GM19463 (cell line): ENCODE data around the gene ASAP2.

Experiments used
- ATAC-seq: cut with Tn5 transposase; IDR thresholded peaks from one replicate; pipeline ENCODE4 v1.9.1; 2021; ENCODE audit warnings: mild to moderate bottlenecking, moderate library complexity; ENCODE audit not compliant: unreplicated experiment

The ASAP2 gene

DNA sequence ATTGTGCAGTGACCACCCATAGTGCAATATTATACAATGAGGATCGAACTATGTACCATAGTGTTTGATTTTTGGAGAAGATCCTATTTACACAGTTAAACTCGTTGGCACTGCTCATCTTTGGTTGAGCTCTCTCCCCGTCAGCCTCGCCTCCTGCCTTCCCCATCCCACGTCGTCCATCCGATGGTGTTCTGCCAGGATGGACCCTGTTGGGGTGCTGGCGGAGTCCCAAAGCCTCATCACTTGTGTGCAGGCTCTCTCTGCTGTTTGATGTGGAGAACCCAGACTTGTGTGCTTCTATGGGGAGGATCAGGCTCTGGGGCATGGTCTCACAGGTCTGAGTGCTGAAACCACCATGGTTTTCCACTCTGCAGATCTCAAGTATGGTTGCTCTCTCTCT, 131.3 kb downstream of the ASAP2 start:
- no peak for ATAC-seq

DNA sequence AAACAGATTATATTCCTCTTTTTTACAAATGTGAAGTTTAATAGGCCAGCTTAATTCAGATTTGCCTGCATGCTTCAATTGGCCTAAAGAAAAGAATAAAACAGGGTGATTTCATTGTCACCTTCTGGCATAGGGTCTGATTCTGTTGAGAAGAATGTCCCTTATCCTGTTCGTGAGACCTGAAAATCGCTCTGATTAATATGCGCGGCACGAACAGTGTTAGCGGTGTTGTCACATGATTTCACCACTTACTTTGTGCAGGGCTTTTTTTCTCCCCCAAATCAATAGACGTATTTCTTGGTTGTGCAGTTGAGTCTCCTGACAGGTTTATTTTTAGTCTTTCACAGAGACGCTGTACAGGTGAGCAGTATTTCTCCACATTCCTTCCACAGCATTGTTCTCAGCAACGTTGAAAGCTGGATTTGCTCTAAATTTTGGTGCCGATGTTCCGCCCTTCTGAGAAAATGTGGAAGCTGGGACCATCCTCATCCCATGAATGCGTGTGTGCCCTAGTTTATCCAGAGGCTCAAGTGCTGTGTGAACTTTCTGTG, 134.8 kb downstream of the ASAP2 start:
- no peak for ATAC-seq

DNA sequence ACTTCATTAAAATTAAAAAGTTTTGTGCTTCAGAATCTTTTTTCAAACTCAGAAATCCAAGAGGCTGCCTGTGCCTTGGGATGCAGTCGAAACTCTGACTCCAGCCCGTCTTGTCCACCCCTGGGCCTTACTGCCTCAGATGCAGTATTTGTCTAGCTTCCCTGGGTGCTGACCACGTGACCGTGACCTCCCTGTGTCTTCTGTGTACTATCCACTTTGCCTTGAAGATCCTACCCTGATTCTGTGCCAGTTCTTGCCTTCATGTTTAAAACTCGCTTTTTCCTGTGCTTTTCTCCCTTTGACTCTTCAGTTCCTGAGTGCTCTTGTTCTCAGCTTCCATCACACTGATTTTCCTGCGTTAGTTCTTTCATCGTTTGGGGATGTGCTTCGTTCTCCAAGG, 136.0 kb downstream of the ASAP2 start:
- no peak for ATAC-seq

- ATAC-seq, result no peak
Measured at GRCh38 chr2:9343524-9343923, 136.9 kb downstream of the ASAP2 start.

DNA sequence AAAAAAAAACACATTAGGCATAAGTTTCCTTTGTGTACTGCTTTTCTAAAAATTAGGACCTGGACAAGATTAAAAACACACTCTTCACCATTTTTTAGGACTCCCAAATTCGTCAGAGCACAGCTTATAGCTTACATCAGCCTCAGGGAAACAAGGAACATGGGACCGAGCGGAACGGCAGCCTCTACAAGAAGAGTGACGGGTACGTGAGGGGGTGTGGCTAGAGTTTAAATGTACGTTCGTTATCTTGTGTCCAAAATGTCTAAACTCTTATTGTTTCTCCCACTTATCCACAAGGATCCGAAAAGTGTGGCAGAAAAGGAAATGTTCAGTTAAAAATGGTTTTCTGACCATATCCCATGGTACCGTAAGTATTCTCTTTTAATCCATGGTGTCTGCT, 137.8 kb downstream of the ASAP2 start:
- no peak for ATAC-seq

DNA sequence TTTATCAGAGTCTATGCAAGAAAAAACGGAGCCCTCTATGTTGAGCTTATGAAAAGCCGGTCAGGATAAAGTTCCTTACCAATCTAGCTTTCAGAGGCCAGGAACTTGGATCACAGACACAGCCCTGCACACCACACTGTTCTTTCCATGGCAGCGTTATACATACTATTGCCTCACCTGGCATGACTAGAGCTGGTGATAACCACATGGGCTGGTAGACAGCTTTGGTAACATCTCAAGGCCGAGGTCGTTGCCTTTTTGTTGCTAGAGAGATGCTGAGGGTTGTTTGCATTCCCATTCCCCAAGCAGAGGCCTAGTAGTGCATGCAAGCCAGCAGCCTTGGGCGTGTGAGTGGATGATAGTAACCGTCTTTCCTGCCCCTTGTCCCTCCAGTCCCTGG, 138.7 kb downstream of the ASAP2 start:
- ATAC-seq, result no peak

DNA sequence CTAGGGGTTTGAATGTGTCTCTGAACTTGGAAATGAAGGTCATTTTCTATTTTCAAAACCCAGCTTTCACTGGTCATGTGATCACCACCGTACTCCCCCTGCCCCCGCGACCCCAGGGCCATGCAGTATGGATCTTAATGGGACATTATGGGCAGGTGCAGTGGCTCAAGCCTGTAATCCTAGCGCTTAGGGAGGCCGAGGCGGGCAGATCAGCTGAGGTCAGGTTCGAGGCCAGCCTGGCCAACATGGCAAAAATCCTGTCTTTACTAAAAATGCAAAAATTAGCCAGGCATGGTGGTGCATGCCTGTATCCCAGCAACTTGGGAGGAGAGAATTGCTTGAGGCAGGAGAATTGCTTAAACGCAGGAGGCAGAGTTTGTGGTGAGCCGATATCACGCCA, 139.4 kb downstream of the ASAP2 start:
- no peak for ATAC-seq

DNA sequence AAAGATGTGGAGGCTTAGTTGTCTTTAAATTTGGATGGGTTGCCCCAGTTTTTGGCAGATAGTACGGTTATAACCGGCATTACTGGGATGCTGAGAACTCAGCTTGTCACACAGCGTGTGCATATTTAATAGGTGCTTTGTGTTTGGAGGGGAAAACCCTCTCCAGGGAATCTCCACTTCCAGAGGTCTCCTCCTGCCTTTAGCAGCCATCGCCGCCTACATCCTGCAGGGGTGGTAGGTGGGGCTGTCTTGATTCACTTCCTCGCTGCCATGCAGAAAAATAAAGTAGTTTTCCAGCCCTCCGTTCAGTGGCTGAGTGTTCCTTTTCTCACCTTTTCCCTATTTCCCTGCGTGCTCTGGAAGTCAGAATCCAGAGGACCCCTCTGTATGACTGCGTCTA, 140.3 kb downstream of the ASAP2 start:
- no peak for ATAC-seq

- ATAC-seq, result no peak
Measured at GRCh38 chr2:9347411-9347881, 140.8 kb downstream of the ASAP2 start.

DNA sequence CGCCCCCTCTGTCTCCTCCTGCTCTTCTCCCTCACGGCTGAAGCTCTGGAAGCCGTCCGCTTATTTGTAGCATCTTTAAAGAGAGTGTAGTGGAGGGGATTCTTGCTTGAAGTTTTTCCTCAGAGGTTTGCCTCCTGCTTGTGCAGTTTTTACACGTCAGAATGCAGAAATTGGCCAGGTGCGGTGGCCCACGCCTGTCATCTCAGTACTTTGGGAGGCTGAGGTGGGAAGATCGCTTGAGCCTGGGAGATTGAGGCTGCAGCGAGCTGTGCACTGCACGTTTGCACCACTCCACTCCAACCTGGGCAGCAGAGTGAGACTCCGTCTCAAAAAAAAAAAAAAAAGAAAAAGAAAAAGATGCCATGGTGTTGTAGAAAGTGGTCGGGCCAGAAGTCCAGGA, 147.7 kb downstream of the ASAP2 start:
- no peak for ATAC-seq

DNA sequence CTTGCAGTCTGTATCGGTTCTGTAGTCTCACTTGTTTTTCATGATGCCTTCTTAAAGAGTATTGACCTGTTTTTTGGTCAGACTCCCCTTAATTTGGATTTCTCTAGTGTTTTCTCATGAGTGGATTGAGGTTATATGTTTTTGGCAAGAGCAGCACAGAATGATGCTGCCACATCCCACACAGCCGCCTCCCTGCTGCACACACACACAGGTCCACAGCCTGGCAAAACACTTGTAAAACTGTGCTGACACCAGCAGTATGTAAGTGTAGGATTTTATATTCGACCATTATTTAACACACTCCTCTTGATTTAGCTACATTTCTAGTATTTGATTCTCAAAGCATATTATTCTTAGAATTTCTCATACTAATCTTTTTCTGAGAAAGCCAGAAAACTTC, 148.7 kb downstream of the ASAP2 start:
- no peak for ATAC-seq

- ATAC-seq, result no peak
Measured at GRCh38 chr2:9355716-9356115, 149.1 kb downstream of the ASAP2 start.

DNA sequence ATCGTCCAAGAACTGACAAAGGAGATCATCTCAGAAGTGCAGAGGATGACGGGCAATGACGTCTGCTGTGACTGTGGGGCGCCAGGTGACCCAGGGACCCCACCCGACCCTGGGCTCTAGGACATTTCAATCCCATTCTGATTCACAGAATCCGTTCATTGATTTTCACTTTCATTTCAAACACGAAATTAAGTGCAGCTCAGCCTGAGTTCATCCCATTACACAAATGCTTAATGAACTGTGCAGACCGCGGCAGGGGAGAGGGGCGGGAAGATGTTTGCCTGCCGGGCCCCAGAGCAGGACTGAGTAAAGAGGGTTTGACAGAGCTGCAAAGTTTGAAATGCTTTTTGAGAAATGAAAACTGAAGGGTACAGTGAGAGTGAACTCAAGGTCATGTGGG, 149.6 kb downstream of the ASAP2 start:
- ATAC-seq, result no peak

GRCh38 chr2:9358846-9359245, 152.2 kb downstream of the ASAP2 start:
- no peak for ATAC-seq

DNA sequence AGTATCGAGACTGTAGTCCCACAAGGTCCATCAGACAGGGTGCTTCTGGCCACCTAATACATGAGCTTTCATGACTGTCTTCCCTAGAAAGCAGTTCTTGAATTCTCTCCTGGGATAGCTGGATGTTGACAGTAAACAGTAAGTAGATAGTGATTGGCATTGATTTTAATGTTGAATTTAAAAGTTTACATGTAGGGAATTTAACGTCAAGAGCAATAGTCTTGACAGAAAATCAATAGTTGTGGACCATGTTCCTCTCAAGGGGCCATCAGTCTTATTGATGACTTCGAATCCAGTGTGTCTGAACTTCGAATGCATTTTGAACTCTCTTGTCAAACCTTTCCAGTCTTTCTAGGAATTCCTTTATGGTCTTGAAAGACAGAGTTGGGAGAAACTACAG, 152.9 kb downstream of the ASAP2 start:
- no peak for ATAC-seq

GRCh38 chr2:9360110-9360509, 153.5 kb downstream of the ASAP2 start:
- ATAC-seq, result no peak

- ATAC-seq, result no peak
Measured at GRCh38 chr2:9360701-9361100, 154.1 kb downstream of the ASAP2 start.

DNA sequence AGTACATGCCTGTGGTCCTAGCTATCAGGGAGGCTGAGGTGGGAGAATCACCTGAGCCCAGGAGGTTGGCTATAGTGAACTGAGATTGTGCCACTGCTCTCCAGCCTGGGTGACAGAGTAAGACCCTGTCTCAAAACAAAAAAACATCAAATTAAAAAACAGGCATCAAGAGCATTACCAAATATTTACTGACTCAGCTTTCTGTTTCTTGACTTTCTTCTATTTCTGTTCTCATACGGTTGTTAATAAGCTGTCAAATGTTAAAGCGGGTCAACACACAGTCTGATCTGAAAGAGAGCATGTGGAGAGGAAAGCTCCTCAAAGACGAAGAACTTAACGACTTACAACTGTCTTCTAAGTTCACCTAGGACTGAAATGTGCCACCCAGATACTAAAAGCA, 157.8 kb downstream of the ASAP2 start:
- no peak for ATAC-seq

- no peak for ATAC-seq
Measured at GRCh38 chr2:9364791-9365497, 158.3 kb downstream of the ASAP2 start.

- no peak for ATAC-seq
Measured at GRCh38 chr2:9365498-9366019, 158.9 kb downstream of the ASAP2 start.

DNA sequence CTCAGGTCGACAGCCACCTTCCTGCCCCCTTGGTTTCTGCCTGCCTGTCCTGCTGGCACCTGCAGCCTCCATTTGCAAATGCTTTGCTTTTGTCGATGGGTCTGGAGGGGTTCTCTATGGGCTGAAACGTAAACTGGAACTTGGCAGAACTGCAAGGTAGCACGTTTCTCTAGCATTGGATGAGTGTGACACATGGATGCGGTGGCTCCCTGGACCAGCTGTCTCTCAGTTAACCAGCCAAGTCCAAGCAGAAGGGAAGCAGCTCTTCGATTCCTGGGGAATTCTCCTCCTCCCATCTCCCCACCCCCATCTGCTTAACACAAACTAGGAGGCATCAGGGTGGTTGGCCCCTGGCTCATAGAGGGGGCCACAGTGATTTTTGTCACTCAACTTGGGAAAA, 159.4 kb downstream of the ASAP2 start:
- no peak for ATAC-seq

- ATAC-seq, result no peak
Measured at GRCh38 chr2:9370746-9371145, 164.1 kb downstream of the ASAP2 start.

- no peak for ATAC-seq
Measured at GRCh38 chr2:9373047-9373446, 166.4 kb downstream of the ASAP2 start.
